H9 (cell line): Measurements from ENCODE around the gene SLC23A2. TPM values are rescaled to one million over a fixed set of nuclear protein-coding genes. Genes with fewer than 3 reads are reported as not detected.

Experiments
- DNase-seq: peaks from one replicate; pipeline ENCODE4 v3.0.0-alpha.2; 2017
- H2AFZ ChIP-seq: one replicate; pipeline ENCODE4 v1.6.1; 2013; ENCODE audit warnings: mild to moderate bottlenecking, low read length, control low read depth, moderate library complexity
- H2AK5ac ChIP-seq: 2 replicates; pipeline ENCODE4 v1.6.1; 2013; ENCODE audit warnings: low read length, control low read depth, mixed read lengths; ENCODE audit not compliant: insufficient read length
- H2BK120ac ChIP-seq: one replicate; pipeline ENCODE4 v1.6.1; 2013; ENCODE audit warnings: low read depth, mild to moderate bottlenecking, low read length, control low read depth, inconsistent platforms; ENCODE audit not compliant: poor library complexity, severe bottlenecking
- H2BK12ac ChIP-seq: 2 replicates; pipeline ENCODE4 v1.6.1; 2013; ENCODE audit warnings: low read length, control low read depth, mixed read lengths, low read depth; ENCODE audit not compliant: insufficient read length
- H2BK15ac ChIP-seq: 2 replicates; pipeline ENCODE4 v1.6.1; 2013; ENCODE audit warnings: low read depth, low read length, control low read depth
- H2BK20ac ChIP-seq: one replicate; pipeline ENCODE4 v1.6.1; 2013; ENCODE audit warnings: low read depth, mild to moderate bottlenecking, low read length, control low read depth, inconsistent platforms; ENCODE audit not compliant: poor library complexity, severe bottlenecking
- H2BK5ac ChIP-seq: 2 replicates; pipeline ENCODE4 v1.6.1; 2013; ENCODE audit warnings: low read length, control low read depth, mixed read lengths; ENCODE audit not compliant: insufficient read length
- H3K14ac ChIP-seq: 2 replicates; pipeline ENCODE4 v1.6.1; 2013; ENCODE audit warnings: low read length, control low read depth; ENCODE audit not compliant: insufficient read depth
- H3K18ac ChIP-seq: 2 replicates; pipeline ENCODE4 v1.6.1; 2013; ENCODE audit warnings: low read depth, mild to moderate bottlenecking, mixed read lengths, low read length, control low read depth; ENCODE audit not compliant: insufficient read length
- H3K23ac ChIP-seq: 2 replicates; pipeline ENCODE4 v1.6.1; 2013; ENCODE audit warnings: low read length, control low read depth, mixed read lengths, low read depth; ENCODE audit not compliant: insufficient read length
- H3K23me2 ChIP-seq: 2 replicates; pipeline ENCODE4 v1.6.1; 2013; ENCODE audit warnings: low read depth, mild to moderate bottlenecking, mixed read lengths, low read length, control low read depth; ENCODE audit not compliant: insufficient read length, poor library complexity, severe bottlenecking
- H3K27ac ChIP-seq: 2 replicates; pipeline ENCODE4 v1.5.1; 2013; ENCODE audit warnings: low read length, control low read depth, mixed read lengths, low read depth; ENCODE audit not compliant: insufficient read length
- H3K27me3 ChIP-seq: 2 replicates; pipeline ENCODE4 v1.6.1; 2013; ENCODE audit warnings: low read length, control low read depth, inconsistent platforms; ENCODE audit not compliant: insufficient read depth
- H3K4ac ChIP-seq: 2 replicates; pipeline ENCODE4 v1.6.1; 2013; ENCODE audit warnings: low read depth, mild to moderate bottlenecking, control low read depth, inconsistent platforms, low read length, moderate library complexity
- H3K4me1 ChIP-seq: 2 replicates; pipeline ENCODE4 v1.6.1; 2013; ENCODE audit warnings: low read length, control low read depth, inconsistent platforms; ENCODE audit not compliant: insufficient read depth
- H3K4me2 ChIP-seq: 2 replicates; pipeline ENCODE4 v1.6.1; 2013; ENCODE audit warnings: low read length, control low read depth, mixed read lengths; ENCODE audit not compliant: insufficient read length, insufficient read depth
- H3K56ac ChIP-seq: 2 replicates; pipeline ENCODE4 v1.6.1; 2013; ENCODE audit warnings: low read depth, mild to moderate bottlenecking, mixed read lengths, low read length, control low read depth; ENCODE audit not compliant: insufficient read length
- H3K79me1 ChIP-seq: 2 replicates; pipeline ENCODE4 v1.6.1; 2013; ENCODE audit warnings: low read depth, mild to moderate bottlenecking, moderate library complexity, low read length, control low read depth, inconsistent platforms; ENCODE audit not compliant: insufficient read depth, poor library complexity, severe bottlenecking
- H3K79me2 ChIP-seq: 2 replicates; pipeline ENCODE4 v1.6.1; 2013; ENCODE audit warnings: low read length, control low read depth, inconsistent platforms; ENCODE audit not compliant: insufficient read depth
- H3K9ac ChIP-seq: 2 replicates; pipeline ENCODE4 v1.6.1; 2013; ENCODE audit warnings: low read length, control low read depth, mixed read lengths; ENCODE audit not compliant: insufficient read length; ENCODE audit errors: extremely low read depth
- H3K9me3 ChIP-seq: one replicate; pipeline ENCODE4 v1.6.1; 2013; ENCODE audit warnings: low read depth, low read length, inconsistent platforms; ENCODE audit not compliant: control insufficient read depth
- H3T11ph ChIP-seq: one replicate; pipeline ENCODE4 v1.6.1; 2013; ENCODE audit warnings: mild to moderate bottlenecking, low read length, control low read depth, inconsistent platforms
- H4K20me1 ChIP-seq: one replicate; pipeline ENCODE4 v1.6.1; 2013; ENCODE audit not compliant: control insufficient read depth, insufficient read length, insufficient read depth
- H4K5ac ChIP-seq: 2 replicates; pipeline ENCODE4 v1.6.1; 2013; ENCODE audit warnings: low read depth, mild to moderate bottlenecking, mixed read lengths, low read length, control low read depth; ENCODE audit not compliant: insufficient read length
- H4K8ac ChIP-seq: replicated peaks from 2 replicates; pipeline ENCODE4 v1.6.1; 2013; ENCODE audit warnings: low read length, control low read depth, mixed read lengths, low read depth; ENCODE audit not compliant: insufficient read length
- H4K91ac ChIP-seq: 2 replicates; pipeline ENCODE4 v1.6.1; 2013; ENCODE audit warnings: low read depth, mild to moderate bottlenecking, moderate library complexity, mixed read lengths, low read length, control low read depth; ENCODE audit not compliant: insufficient read length
- H3K27ac Mint-ChIP-seq, 3 experiments: 2 replicates in 2 of 3; 3 replicates in 1 of 3; pipeline ENCODE4 v1.8.0; 2020 to 2021; ENCODE audit warnings: mixed read lengths in 3 of 3, mild to moderate bottlenecking in 1 of 3, moderate library complexity in 1 of 3
- H3K27me3 Mint-ChIP-seq: 2 replicates; pipeline ENCODE4 v1.8.0; 2021; ENCODE audit warnings: low read depth, mild to moderate bottlenecking, moderate library complexity, mixed read lengths
- H3K36me3 Mint-ChIP-seq, 3 experiments: 2 replicates in 2 of 3; 3 replicates in 1 of 3; pipeline ENCODE4 v1.8.0; 2020 to 2021; ENCODE audit warnings: low read depth in 3 of 3, mixed read lengths in 3 of 3; ENCODE audit not compliant: insufficient read depth in 1 of 3
- H3K4me1 Mint-ChIP-seq, 2 experiments: 2 replicates each; pipeline ENCODE4 v1.8.0; 2020; ENCODE audit warnings: mixed read lengths in 2 of 2
- H3K4me3 Mint-ChIP-seq, 2 experiments: 2 replicates in 1 of 2; 3 replicates in 1 of 2; pipeline ENCODE4 v1.8.0; 2020 to 2021; ENCODE audit warnings: mild to moderate bottlenecking in 2 of 2, mixed read lengths in 2 of 2, moderate library complexity in 1 of 2
- H3K9me3 Mint-ChIP-seq, 2 experiments: 2 replicates in 1 of 2; 3 replicates in 1 of 2; pipeline ENCODE4 v1.8.0; 2020; ENCODE audit warnings: mild to moderate bottlenecking in 2 of 2, mixed read lengths in 2 of 2, moderate library complexity in 1 of 2
- CTCF ChIP-seq: fragments of 200-600 bp; sonication (generic); conservative IDR thresholded peaks from 3 replicates; pipeline ENCODE4 v1.8.0; 2021; ENCODE audit warnings: antibody characterized with exemption, mild to moderate bottlenecking
- WGBS: extraction: QIAGEN DNeasy Blood & Tissue Kit; methylation state at CpG from one replicate; pipeline ENCODE4 v1.1.7; 2013; ENCODE audit warnings: missing lambda C conversion rate, low lambda C conversion rate, mixed read lengths; ENCODE audit not compliant: insufficient read length; ENCODE audit errors: extremely low coverage; 5-methylcytosine and 5-hydroxymethylcytosine counted together
- total RNA-seq: library from RNA; stranded (reverse); gene quantifications from 2 replicates; pipeline ENCODE4 v1.2.1, GENCODE V29; 2021

The SLC23A2 gene
- total RNA-seq, 1 experiment from 2014 or later, result 16.5 TPM

- Mint-ChIP-seq H3K36me3 (no peaks in the 10 kb centered on the region; a peak in 2 of 7 replicates), H3K9me3 (no peaks in the 10 kb centered on the region), H3K4me1 (no peaks in the 10 kb centered on the region), H3K27me3 (no peaks in the 10 kb centered on the region), H3K27ac (no peak overlapping the region; a peak in 1 of 7 replicates), H3K4me3 (no peak overlapping the region)
- Histone ChIP-seq H3K23ac (no peak overlapping the region), H3K27me3 (no peaks in the 10 kb centered on the region), H2BK15ac (no peak overlapping the region), H3K4me1 (no peaks in the 10 kb centered on the region), H3K27ac (no peak overlapping the region), H2AFZ (no peak overlapping the region), H3K79me1 (no peaks in the 10 kb centered on the region), H3K56ac (no peak overlapping the region), H3K9ac (no peak overlapping the region), H3T11ph (no peak overlapping the region), H3K14ac (no peak overlapping the region), H3K4ac (no peak overlapping the region), H4K91ac (no peak overlapping the region), H3K18ac (no peak overlapping the region), H2BK5ac (no peak overlapping the region), H4K5ac (peak overlapping the region; percentile 42), H2BK20ac (no peak overlapping the region), H2AK5ac (no peak overlapping the region), H3K9me3 (no peaks in the 10 kb centered on the region), H3K79me2 (no peaks in the 10 kb centered on the region), H4K8ac (no peak overlapping the region), H2BK120ac (no peak overlapping the region), H3K23me2 (no peaks in the 10 kb centered on the region), H3K4me2 (no peak overlapping the region), H4K20me1 (no peaks in the 10 kb centered on the region), H2BK12ac (no peak overlapping the region)
- DNase-seq, result no peak
- TF ChIP-seq CTCF, result no peak
- no CpG with 5 or more reads among the region's 7 CpGs for WGBS
Measured at GRCh38 chr20:4883546-4883945, 117.8 kb downstream of the SLC23A2 start.
